Measurements from ENCODE around the gene AATK.

The AATK gene

DNA sequence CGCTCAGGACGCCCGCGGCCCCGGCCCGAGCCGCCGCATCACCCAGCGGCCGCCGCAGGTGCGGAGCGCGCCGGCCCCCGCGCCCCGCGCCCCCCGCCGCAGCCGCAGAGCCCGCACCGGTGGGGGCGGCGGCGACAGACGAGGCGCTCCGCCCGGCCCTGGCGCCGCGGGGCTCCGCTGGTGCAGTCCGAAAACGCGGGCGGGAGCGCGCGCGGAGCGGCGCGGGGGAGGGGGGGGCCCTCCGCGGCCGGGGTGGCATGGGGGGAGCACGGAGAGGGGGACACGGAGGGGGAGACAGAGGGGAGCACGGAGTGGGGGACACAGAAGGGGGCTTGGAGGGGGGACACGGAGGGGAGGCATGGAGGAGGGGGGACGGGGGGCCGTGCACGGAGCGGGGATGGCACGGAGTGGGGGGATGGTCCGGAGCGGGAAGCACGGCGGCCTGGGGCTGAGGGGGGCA lies at the start of gene AATK:
Gene AATK, minus strand, starts transcription at position 189 of the 460 bp plus-strand sequence. CDS start 229 bp downstream, outside the sequence.
- no peak for DNase-seq

DNA sequence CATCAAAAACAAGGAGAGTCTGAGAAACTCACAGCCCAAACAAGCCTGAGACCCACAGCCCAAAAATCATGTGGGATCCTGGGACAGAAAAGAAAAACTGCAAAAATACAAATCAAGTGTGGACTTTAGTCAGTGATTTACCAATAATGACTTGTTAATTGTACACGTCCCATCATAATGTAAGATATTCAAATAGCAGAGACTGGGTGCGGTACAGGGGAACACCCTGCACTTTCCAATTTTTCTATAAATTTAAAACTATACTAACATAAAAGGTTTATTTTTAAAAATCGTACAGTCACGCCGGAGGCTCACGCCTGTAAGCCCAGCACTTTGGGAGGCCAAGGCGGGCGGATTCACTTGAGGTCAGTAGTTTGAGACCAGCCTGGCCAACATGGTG lies 48.0 kb upstream of the AATK start:
- no peak for DNase-seq

GRCh38 chr17:81212365-81212764 lies 46.3 kb upstream of the AATK start:
- no peak for DNase-seq

GRCh38 chr17:81210868-81211267 lies 44.8 kb upstream of the AATK start:
- DNase-seq: peak; percentile 37

DNA sequence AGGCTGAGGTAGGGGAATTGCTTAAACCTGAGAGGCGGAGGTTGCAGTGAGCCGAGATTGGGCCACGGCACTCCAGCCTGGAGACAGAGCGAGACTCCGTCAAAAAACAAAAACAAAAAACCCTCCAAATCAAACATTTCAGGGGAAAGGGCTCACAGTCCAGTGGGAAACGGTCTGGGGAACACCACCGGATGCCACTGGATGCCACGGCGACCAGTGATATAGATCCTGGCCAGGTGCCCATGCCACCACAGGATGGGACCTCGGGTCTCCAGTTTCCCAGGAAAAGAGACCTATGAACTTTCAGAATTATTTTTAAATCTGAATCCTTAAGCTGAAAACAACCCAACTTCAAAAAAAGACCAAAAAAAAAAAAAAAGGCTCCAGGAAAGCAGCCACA lies 44.4 kb upstream of the AATK start:
- DNase-seq: no peak

DNA sequence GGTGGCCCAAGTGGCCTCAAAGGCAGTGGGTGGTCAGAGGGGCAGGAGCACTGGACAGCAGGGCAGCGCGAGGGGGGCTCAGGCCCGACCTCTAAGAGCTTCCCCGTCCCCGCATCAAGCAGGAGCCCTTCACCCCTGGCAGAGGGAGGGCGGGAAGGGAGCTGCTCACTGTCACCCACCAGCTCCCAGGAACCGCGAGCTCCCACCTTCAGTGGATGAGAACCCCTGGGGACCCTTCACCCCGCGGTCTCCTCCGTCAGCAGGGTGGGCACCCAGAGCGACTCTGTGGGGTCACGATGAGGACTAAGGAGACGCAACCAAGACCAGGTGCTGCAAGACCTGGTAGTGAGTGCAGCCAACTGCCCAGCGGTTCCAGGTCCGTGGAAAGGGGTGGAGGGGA lies 43.1 kb upstream of the AATK start:
- DNase-seq: no peak

GRCh38 chr17:81208651-81209050 lies 42.6 kb upstream of the AATK start:
- no peak for DNase-seq

GRCh38 chr17:81207610-81208581 lies 41.9 kb upstream of the AATK start:
- DNase-seq: peak; percentile 74

- no peak for DNase-seq
These were observed 40.6 kb upstream of the AATK start for GRCh38 chr17:81206657-81207056.

GRCh38 chr17:81206166-81206565 lies 40.1 kb upstream of the AATK start:
- DNase-seq: no peak

DNA sequence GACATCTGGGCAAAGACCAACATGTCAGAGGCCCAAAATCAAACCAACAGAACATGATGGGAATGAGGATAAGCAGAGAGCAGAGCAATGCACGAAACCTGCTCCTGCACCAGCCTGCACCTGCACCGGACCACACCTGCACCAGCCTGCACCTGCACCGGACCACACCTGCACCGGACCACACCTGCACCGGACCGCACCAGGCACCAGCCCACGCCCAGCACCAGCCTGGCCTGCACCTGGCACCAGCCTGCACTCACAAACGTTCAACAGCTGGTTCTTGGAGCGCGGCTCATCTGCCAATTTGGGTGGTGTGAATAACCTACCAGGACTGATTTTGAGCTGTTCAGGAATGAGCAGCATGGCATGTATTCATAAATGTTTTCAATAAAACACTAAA lies 38.6 kb upstream of the AATK start:
- DNase-seq: no peak

GRCh38 chr17:81203136-81203535 lies 37.1 kb upstream of the AATK start:
- DNase-seq: no peak

DNA sequence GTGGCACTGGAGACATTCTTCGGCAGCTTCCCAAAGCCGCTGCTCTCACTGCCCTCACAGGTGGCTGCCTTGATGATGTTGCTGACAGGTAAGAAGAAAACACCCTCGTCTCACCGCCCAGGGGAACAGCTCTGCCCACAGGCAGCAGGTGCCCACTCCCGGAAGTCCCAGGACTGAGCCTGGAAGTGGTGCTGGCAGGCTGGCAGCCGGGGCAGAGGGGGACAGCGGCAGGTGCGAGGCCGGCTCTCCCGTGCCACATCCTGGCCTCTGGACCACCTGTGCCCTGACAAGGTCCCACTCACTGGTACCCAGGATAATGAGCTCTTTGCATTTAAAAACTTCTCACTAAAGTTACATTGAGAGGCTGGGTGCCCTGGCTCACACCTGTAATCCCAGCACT lies 36.3 kb upstream of the AATK start:
- DNase-seq: no peak

DNA sequence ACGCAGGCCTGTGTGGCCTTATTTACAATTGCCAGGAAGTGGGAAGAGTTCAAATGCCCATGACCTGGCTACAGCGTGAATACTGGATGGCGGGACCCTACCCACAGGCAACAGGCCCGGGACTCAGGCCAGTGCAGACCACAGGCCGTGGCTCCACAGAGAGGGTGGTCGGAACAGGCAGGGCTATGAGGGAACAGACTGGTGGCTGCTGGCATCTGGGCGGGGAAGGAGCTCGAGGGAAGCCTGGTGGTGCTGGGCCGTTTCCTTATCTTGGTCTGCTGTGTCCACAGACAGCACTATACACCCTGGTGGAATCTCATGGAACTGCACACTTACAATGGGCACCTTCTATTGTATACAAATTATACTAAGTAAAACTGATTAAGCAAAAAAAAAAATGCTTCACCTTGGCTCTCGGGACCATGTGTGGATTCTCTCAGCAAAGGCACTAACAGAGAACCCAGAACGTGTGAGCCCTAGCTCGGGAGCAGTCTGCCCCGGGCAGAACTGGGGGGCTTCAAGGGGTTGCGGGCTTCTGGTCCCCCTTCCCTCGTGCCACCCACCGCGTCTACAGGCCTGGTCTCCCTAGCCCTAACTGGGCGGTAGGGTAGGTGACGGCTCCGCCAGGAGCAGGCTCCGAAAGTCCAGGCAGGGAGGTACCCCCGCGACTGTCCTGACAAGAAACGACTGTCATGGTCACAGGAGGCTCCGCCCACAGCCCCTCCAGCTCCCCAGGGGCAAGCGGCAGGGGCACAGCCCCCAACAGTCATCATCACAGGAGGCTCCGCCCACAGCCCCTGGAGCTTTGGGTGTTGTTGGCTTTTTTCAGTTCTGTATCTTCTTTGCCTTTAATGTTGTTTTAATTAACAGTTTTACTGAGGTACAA lies 34.9 kb upstream of the AATK start:
- peak; percentile 96 for DNase-seq

DNA sequence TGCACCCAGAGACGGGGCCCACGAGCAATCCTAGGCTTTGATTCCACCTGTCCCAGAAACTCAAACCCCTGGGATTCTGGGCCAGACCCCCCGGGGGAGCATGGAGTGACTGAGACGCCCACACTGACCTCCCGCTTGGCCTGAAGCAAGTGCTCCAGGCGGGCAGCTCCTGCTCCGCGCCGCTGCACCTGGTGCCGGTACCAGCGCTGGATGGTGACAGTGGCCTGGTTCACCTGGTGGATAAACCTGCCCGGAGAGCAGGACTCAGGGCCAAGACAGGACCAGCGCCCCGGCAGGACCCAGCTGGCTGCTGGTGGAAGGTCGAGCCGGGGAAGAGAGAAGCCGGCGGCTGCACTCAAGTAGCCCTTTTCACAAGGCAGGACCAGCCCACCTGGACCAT lies 34.2 kb upstream of the AATK start:
- no peak for DNase-seq

- no peak for DNase-seq
These were observed 33.4 kb upstream of the AATK start for GRCh38 chr17:81199482-81199830.

GRCh38 chr17:81198826-81199481 lies 32.9 kb upstream of the AATK start:
- no peak for DNase-seq

GRCh38 chr17:81197831-81198490 lies 31.9 kb upstream of the AATK start:
- DNase-seq: no peak

DNA sequence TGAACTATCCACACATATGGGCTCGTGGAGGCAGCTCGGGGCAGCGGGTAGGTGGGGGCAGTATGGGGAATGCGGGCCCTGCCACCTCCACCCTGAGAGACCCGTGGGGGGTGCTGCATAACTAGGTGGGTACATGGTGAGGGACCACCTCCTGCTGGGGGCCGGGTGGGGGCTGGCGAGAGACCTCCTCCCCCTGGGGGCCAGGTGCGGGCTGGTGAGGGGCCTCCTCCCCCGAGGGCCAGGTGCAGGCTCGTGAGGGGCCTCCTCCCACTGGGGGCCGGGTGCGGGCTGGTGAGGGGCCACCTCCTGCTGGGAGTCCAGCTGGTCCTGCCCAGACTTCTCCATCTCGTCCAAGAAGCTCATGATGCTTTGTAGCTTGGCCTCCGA lies 31.4 kb upstream of the AATK start:
- no peak for DNase-seq

- DNase-seq: no peak
These were observed 30.7 kb upstream of the AATK start for GRCh38 chr17:81196505-81197408.

DNA sequence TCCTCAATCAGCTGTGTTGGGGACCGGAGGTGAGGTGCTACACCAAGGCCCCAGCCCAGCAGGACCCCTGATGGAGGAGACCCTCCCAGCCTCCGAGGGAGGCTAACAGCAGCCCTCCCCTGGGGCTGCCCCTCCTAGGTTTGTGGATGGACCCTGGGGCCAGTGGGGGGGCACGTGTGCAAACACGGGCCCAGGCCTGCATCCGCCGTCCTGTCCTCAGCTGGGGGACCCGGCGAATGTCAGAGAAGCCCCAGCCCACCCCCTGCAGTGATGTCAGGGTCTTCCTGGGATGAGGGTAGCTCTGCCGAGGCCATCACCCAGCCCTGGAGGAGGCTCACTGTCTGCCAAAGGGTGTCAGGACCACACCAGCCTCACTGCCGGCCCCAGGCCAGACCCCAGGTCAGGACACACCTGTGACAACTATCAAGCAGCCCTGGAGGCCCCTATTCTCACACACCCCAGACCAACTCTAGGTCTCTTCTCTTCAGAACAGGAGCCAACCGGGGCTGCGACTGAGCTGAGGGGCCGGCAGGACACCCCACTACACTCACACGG lies 30.0 kb upstream of the AATK start:
- DNase-seq: no peak
